ENCODE data around the gene CTPS1. TPM values are rescaled to one million over a fixed set of nuclear protein-coding genes. Genes with fewer than 3 reads are reported as not detected.

The CTPS1 gene
- total RNA-seq, 2 experiments from 2014 or later: 100 to 102 TPM

DNA sequence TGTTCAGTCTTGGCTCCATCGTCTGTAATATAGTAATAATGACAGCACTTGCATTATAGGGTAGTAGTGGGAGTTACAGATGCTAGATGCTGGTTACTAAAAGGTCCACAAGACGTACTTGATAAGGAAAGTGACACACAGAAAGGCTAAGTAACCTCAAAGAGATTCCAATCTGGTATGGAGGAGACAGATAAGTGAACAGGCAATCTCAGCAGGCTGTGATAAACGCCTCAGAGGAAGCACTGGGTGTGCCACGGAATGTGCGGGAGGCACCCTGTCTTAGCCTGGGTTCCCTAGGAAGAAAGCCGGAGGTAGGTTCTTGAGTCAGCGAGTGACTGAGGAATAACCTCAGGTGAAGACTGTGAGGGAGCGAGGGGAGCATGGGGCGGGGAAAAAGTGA is 4.6 kb upstream of the CTPS1 start:
- TF ChIP-seq CTCF (IDR thresholded peaks at IDR 0.05): no peak
- H3K27me3 Mint-ChIP-seq: no peaks in the 10 kb centered on the region
- ChIA-PET CTCF (interaction anchor here (1.3 to 1.6 kb wide), 3 partner anchors 21 to 26 kb away, joined by 4 to 5 read pairs (median 4); no protein-coding TSS in a partner anchor), POLR2A (interaction anchor here (1.2 kb wide), 1 partner anchor 35 kb away, joined by 3 read pairs; no protein-coding TSS in a partner anchor)
- DNase-seq: no peak
- no peaks in the 10 kb centered on the region for H3K9me3 Mint-ChIP-seq
- intact Hi-C loops (cut with micrococcal nuclease): no loop called here
- H3K4me3 Mint-ChIP-seq: no peak overlapping the region
- no peak overlapping the region for H3K27ac Mint-ChIP-seq
- ATAC-seq: no peak
- peaks cover 18% of the 10 kb centered on the region for H3K4me1 Mint-ChIP-seq (ENCODE audit: low read depth)
- H3K36me3 Mint-ChIP-seq (ENCODE audit: low read depth): peaks cover 2% of the 10 kb centered on the region

DNA sequence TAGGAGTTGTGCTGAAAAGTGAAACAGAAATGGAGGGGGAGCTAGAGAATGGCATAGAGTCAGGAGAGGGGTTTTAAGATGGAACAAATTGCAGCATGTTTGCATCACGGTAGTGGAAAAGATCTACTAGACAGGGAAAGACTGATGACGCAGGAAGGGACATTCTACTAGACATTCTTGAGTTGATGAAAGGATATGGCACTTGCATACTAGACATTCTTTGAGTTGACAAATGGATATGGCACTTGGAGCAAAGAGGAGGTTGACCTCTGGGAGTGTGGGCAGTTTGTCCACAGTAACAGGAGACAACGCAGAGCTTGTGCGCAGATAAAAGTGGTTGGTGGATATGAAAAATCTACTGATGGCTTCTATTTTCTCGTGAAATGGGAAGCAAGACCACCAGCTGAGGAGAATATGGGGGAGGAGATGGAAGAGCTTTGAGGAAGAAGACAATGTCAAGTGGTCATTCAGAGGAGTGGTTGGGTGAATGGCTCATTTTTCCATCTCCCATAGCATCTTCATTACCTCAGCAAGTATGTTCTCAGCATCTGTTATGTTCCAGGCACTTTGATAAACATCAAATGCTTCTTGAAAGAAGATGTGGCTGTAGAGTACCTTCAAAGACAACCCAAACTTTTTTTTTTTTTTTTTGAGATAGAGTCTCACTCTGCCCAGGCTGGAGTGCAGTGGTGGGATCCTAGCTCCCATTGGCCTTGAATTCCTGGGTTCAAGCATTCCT is 2.4 kb upstream of the CTPS1 start:
- CTCF ChIA-PET: interaction anchor here (2.6 kb wide), 1 partner anchor 24 kb away, joined by 10 read pairs; no protein-coding TSS in a partner anchor
- intact Hi-C loops (cut with micrococcal nuclease): no loop called here
- Mint-ChIP-seq H3K27me3 (no peaks in the 10 kb centered on the region), H3K27ac (no peak overlapping the region), H3K36me3 (ENCODE audit: low read depth) (peaks cover 18% of the 10 kb centered on the region), H3K9me3 (no peaks in the 10 kb centered on the region), H3K4me1 (ENCODE audit: low read depth) (peaks cover 31% of the 10 kb centered on the region), H3K4me3 (no peak overlapping the region)
- DNase-seq (no peak), ATAC-seq (no peak)
- POLR2A ChIA-PET: interaction anchor here (0.8 to 1.6 kb wide), 2 partner anchors 12 to 19 kb away, joined by 3 to 5 read pairs; no protein-coding TSS in a partner anchor
- no peak for TF ChIP-seq CTCF (IDR thresholded peaks at IDR 0.05)

- Mint-ChIP-seq H3K27me3 (no peaks in the 10 kb centered on the region), H3K4me3 (no peak overlapping the region), H3K4me1 (ENCODE audit: low read depth) (peaks cover 37% of the 10 kb centered on the region), H3K9me3 (no peaks in the 10 kb centered on the region), H3K36me3 (ENCODE audit: low read depth) (peaks cover 24% of the 10 kb centered on the region), H3K27ac (no peak overlapping the region)
- ATAC-seq (no peak), DNase-seq (no peak)
- CTCF ChIA-PET: interaction anchor here (0.6 to 2.6 kb wide), 2 partner anchors 25 to 156 kb away, joined by 3 to 10 read pairs; no protein-coding TSS in a partner anchor
- intact Hi-C loops (cut with micrococcal nuclease): no loop called here
- TF ChIP-seq CTCF (IDR thresholded peaks at IDR 0.05): no peak
- POLR2A ChIA-PET: interaction anchor here (0.6 to 1.6 kb wide), 3 partner anchors 9 to 19 kb away, joined by 3 to 5 read pairs (median 3); no protein-coding TSS in a partner anchor
Observed at GRCh38 chr1:40977716-40978115, 1.8 kb upstream of the CTPS1 start.

- ChIA-PET CTCF (interaction anchor here (1.9 to 2.6 kb wide), 2 partner anchors 26 to 28 kb away, joined by 6 to 10 read pairs; no protein-coding TSS in a partner anchor), POLR2A (interaction anchor here (0.6 to 2.4 kb wide), 11 partner anchors 13 to 280 kb away, joined by 3 to 16 read pairs (median 6); partner anchors contain the start of gene CITED4)
- no peak for DNase-seq
- no peaks in the 10 kb centered on the region for H3K9me3 Mint-ChIP-seq
- TF ChIP-seq CTCF (IDR thresholded peaks at IDR 0.05): no peak
- peaks cover 46% of the 10 kb centered on the region for H3K4me1 Mint-ChIP-seq (ENCODE audit: low read depth)
- ATAC-seq: no peak
- H3K27ac Mint-ChIP-seq: peak overlapping the region; percentile 95
- H3K4me3 Mint-ChIP-seq: peak overlapping the region; percentile 78
- intact Hi-C loops (cut with micrococcal nuclease): no loop called here
- H3K36me3 Mint-ChIP-seq (ENCODE audit: low read depth): peaks cover 35% of the 10 kb centered on the region
- H3K27me3 Mint-ChIP-seq: no peaks in the 10 kb centered on the region
Observed at GRCh38 chr1:40978886-40979240, 633 bp upstream of the CTPS1 start.

GRCh38 chr1:40980068-40980452 is 564 bp downstream of the CTPS1 start:
- intact Hi-C loops (cut with micrococcal nuclease): no loop called here
- CTCF ChIA-PET: interaction anchor here (0.8 to 2.0 kb wide), 3 partner anchors 24 to 118 kb away, joined by 3 to 12 read pairs (median 6); partner anchors contain the start of gene CITED4
- Mint-ChIP-seq H3K4me3 (peak overlapping the region; percentile 91), H3K27me3 (no peaks in the 10 kb centered on the region), H3K9me3 (no peaks in the 10 kb centered on the region), H3K27ac (peak overlapping the region; percentile 94), H3K4me1 (ENCODE audit: low read depth) (peaks cover 53% of the 10 kb centered on the region), H3K36me3 (ENCODE audit: low read depth) (peaks cover 47% of the 10 kb centered on the region)
- POLR2A ChIA-PET: interaction anchor here (0.5 to 2.4 kb wide), 22 partner anchors 9 to 448 kb away, joined by 3 to 17 read pairs (median 4); partner anchors contain the start of genes CITED4, NFYC, SLFNL1 and ZNF684
- ATAC-seq (peak; percentile 2), DNase-seq (no peak)
- TF ChIP-seq CTCF (IDR thresholded peaks at IDR 0.05): no peak

Data from activated CD8-positive, alpha-beta T cell treated with anti-CD3 and anti-CD28 coated beads for 36 hours (primary cell).